HG03342 (cell line): ENCODE data around the gene PRRG3.

Source experiments
- ATAC-seq: cut with Tn5 transposase; IDR thresholded peaks from one replicate; pipeline ENCODE4 v1.9.1; 2021; ENCODE audit warnings: mild to moderate bottlenecking, moderate library complexity; ENCODE audit not compliant: unreplicated experiment

Gene PRRG3

DNA sequence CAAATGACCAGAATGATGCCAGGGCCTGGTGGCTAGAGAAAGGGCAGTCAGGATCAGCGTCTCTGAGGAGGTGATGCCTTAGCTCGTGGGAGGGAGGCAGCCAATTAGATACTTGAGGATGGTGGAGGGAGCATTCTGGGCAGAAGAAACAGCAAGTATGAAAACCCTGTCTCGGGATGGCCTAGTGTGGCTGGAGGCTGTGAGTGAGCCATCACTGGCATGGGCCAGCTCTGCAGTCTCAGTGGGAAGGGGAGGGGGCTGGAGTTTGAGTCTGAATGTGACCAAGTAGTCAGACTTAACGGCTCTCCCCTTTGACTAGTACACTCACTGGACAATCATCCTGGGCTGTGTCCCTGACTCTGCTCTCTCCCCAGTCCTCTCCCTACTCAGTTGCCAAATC is 46.3 kb downstream of the PRRG3 start:
- ATAC-seq = no peak

DNA sequence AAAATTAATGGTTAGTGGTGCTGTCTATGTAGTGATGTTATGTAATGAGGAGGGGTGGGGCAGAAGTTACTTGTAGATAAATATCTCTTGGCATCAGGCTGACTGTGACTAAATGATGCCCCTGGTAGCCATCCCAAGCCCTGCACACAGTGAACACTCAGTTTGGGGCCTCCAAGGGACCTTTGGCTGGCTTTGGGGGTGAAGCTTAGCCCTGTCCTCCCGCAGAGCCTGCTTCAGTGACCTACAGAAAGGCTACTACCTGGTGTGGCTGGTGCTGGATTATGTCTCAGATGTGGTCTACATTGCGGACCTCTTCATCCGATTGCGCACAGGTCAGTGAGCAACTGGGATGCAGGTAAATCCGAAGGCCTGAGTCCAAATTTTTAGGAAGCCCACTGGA is 47.1 kb downstream of the PRRG3 start:
- no peak for ATAC-seq

DNA sequence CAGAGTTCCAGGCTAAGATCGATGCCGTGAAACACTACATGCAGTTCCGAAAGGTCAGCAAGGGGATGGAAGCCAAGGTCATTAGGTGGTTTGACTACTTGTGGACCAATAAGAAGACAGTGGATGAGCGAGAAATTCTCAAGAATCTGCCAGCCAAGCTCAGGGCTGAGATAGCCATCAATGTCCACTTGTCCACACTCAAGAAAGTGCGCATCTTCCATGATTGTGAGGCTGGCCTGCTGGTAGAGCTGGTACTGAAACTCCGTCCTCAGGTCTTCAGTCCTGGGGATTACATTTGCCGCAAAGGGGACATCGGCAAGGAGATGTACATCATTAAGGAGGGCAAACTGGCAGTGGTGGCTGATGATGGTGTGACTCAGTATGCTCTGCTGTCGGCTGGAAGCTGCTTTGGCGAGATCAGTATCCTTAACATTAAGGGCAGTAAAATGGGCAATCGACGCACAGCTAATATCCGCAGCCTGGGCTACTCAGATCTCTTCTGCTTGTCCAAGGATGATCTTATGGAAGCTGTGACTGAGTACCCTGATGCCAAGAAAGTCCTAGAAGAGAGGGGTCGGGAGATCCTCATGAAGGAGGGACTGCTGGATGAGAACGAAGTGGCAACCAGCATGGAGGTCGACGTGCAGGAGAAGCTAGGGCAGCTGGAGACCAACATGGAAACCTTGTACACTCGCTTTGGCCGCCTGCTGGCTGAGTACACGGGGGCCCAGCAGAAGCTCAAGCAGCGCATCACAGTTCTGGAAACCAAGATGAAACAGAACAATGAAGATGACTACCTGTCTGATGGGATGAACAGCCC is 48.6 kb downstream of the PRRG3 start:
- ATAC-seq = no peak

DNA sequence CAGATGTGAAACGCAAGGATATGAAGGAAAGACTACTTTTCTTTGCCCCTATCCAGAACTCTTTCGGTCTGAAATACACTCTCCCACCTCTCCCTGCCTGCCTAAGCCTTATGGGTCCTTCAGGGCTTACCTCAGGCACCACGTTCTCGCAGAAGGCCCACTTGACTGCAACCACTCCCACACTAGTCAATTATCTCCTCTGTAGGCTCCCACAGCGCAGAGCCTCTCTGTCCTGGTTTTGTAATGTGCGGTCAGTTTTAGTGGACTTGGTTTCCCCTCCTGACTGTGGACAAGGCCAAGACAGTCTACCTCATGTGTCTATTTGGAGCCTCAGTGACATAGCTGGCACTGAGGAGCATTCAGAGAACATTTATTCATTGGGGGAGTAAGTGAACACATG is 50.4 kb downstream of the PRRG3 start:
- no peak for ATAC-seq

- no peak for ATAC-seq
Observed at GRCh38 chrX:151746502-151746901, 51.2 kb downstream of the PRRG3 start.

DNA sequence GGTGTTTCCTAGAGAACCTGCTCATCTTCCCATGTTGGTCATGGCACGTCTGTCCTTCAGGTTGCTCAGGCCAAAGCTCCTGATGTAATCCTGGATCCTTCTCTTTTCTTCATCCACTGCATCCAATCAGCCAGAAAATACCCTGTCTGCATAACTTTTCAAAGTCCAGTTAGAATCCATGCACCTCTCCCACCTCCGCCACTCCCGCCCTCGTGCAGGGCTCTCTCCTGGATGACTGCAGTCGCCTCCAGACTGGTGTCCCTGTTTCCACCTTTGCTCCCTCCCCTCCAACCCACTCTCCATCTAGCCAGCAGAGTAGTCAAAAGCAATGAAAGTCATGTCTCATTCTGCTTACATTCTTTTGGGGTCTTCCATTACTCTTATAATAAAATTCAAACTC is 55.3 kb downstream of the PRRG3 start:
- ATAC-seq = no peak

DNA sequence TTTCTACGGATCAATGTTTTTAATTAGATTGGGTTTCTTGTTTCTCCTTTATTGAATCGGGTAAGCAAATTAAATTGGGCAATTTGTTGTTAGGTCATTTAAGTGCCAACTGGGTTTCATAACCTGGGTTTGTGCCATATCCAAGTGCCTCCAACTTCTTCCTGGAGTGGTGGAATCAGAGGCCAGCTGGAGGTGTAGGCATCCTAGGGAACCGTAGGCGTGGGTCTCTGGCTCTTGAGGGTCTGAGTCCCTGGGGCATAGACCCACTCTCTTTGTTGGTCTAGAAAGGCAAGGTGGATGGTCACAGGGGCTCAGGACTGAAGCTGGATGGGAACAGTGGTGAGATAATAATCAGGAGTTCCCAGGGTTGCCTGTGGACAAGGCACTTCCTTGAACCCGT is 57.6 kb downstream of the PRRG3 start:
- ATAC-seq = no peak

- peak; percentile 81 for ATAC-seq
Observed at GRCh38 chrX:151753313-151754046, 58.2 kb downstream of the PRRG3 start.

DNA sequence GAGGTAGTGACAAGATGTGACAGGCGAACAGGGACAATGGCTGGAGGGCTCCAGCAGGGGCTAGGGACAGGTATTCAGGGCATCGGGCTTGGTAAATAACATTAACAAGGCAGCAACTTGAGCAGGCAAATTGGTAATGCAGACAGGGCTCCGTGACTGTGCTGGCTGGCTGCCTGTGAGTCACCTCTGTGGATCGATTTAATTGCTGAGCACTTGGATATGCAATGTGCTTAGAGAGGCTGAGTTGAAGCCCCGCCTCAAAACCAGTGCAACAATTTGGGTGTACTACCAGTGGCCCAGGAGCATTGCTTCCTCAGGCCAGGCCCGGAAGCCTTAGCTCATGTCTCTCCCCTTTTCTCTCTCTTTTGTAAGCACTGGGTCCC is 58.8 kb downstream of the PRRG3 start:
- ATAC-seq = no peak

DNA sequence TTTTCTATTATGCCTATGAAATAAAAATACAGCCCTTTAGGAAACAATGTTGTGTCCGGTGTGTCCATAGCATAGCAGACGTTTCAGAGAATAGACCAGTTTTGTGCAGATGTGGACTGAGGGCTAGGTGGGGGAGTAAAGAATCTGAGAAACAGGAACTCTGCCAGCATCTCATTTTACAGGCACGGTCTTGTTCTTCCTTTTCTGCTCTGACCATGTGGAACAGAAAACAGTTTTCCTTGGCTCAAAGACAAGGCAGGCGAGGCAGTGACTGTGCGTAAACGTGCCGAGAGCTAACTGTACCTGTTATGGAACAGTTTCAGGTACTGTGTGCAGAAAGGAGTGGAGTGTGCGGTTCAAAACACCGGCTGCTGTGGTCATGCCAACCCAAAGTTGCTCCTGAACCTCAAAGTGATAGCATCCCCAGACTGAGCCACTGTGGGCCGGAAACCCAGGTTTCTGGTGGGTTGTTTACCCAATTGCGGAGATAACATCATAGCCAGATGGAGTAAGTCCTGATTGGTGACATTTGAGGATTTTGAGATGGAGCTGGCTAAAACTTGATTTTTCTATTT is 59.5 kb downstream of the PRRG3 start:
- no peak for ATAC-seq
